ENCODE results near the gene CPM.

Gene CPM

DNA sequence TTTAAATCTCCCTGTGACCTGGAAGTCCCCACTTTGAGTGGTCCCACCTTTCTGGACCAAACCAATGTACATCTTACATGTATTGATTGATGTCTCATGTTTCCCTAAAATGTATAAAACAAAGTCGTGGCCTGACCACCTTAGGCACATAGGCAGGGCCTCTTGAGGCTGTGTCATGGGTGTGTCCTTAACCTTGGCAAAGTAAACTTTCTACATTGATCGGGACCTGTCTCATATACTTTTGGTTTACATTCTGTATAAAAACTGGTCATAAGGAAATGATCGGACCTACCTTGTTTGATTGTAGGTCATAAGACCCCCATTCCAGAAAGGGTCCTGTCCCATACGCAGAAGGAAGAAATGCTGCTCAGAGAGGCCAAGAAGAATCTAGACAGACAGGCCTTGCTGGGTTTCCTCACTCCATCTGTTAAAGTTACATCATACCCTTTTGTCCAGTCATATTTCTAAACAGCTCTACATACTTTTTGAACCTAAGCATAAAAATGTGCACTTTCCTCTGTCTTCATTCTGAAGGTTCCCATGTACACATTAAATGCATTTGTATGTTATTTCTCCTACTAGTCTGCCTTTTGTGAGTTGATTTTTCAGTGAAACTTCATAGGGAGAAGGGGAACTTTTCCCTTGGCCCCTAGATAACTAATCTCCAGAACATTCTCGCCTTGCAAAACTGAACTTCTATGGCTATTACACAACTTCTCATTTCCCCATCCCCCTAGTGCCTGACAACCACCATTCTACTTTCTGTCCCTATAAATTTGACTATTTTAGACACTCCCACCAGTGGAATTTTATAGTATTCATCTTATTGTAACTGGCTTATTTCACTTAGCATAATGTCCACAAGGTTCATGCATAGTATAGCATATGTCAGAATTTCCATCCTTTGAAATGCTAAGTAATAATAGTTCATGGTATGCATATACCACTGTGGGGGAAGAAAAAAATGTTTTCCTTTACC is 30.2 kb upstream of the CPM start (continued):
- no peak for TF ChIP-seq ESRRG (CRISPR knock-in tag; IDR thresholded peaks at IDR 0.05)

- TF ChIP-seq ZFP3 (CRISPR knock-in tag; IDR thresholded peaks at IDR 0.05) (no peak), CSDC2 (CRISPR knock-in tag; IDR thresholded peaks at IDR 0.05) (no peak), PATZ1 (CRISPR knock-in tag; IDR thresholded peaks at IDR 0.05; ENCODE audit: borderline replicate concordance) (no peak)
- TF ChIP-seq, protein P1, sequence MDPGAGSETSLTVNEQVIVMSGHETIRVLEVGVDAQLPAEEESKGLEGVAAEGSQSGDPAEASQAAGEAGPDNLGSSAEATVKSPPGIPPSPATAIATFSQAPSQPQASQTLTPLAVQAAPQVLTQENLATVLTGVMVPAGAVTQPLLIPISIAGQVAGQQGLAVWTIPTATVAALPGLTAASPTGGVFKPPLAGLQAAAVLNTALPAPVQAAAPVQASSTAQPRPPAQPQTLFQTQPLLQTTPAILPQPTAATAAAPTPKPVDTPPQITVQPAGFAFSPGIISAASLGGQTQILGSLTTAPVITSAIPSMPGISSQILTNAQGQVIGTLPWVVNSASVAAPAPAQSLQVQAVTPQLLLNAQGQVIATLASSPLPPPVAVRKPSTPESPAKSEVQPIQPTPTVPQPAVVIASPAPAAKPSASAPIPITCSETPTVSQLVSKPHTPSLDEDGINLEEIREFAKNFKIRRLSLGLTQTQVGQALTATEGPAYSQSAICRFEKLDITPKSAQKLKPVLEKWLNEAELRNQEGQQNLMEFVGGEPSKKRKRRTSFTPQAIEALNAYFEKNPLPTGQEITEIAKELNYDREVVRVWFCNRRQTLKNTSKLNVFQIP (CRISPR knock-in tag; IDR thresholded peaks at IDR 0.05; ENCODE audit: borderline replicate concordance, low read depth), result no peak
- TF ChIP-seq, protein P2, sequence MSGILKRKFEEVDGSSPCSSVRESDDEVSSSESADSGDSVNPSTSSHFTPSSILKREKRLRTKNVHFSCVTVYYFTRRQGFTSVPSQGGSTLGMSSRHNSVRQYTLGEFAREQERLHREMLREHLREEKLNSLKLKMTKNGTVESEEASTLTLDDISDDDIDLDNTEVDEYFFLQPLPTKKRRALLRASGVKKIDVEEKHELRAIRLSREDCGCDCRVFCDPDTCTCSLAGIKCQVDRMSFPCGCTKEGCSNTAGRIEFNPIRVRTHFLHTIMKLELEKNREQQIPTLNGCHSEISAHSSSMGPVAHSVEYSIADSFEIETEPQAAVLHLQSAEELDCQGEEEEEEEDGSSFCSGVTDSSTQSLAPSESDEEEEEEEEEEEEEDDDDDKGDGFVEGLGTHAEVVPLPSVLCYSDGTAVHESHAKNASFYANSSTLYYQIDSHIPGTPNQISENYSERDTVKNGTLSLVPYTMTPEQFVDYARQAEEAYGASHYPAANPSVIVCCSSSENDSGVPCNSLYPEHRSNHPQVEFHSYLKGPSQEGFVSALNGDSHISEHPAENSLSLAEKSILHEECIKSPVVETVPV (CRISPR knock-in tag; IDR thresholded peaks at IDR 0.05), result no peak
- no peak for ATAC-seq
These were observed 27.0 kb upstream of the CPM start for GRCh38 chr12:68959891-68960464.

GRCh38 chr12:68959143-68959858 is 26.3 kb upstream of the CPM start:
- TF ChIP-seq GLIS3 (CRISPR knock-in tag; IDR thresholded peaks at IDR 0.05), result no peak
- TF ChIP-seq ZC3H10 (CRISPR knock-in tag; IDR thresholded peaks at IDR 0.05), result no peak
- no peak for TF ChIP-seq ZFP30 (CRISPR knock-in tag; IDR thresholded peaks at IDR 0.05)
- no peak for TF ChIP-seq ZNF565 (CRISPR knock-in tag; conservative IDR thresholded peaks at IDR 0.05; ENCODE audit: low read depth)
- no peak for TF ChIP-seq SNAI2 (CRISPR knock-in tag; IDR thresholded peaks at IDR 0.05)
- ATAC-seq, result no peak

DNA sequence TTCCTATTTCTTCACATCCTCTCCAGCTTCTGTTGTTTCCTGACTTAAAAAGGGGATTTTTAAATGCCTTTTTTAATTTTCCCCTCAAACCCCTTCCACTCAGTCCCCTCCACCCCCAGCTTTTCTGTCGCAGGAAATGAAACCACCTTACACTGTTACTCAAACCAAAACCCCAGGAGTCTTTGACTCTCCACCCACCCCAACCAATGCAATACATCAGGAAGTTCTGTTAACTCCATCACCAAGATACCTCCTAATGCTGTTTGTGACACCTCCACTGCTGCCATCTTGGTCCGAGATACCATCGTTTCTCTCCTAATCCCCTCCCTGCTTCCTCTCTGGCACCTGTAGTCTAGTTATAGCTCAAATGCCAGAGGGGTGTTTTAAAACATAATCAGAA is 25.4 kb upstream of the CPM start:
- TF ChIP-seq TOX (CRISPR knock-in tag; IDR thresholded peaks at IDR 0.05; ENCODE audit: borderline replicate concordance) (no peak), ZC3H10 (CRISPR knock-in tag; IDR thresholded peaks at IDR 0.05) (no peak), CREB5 (CRISPR knock-in tag; IDR thresholded peaks at IDR 0.05; ENCODE audit: low read depth) (no peak)
- no peak for ATAC-seq

- no peak for ATAC-seq
- TF ChIP-seq ARNTL (CRISPR knock-in tag; IDR thresholded peaks at IDR 0.05; ENCODE audit: borderline replicate concordance, low read depth) (no peak), PATZ1 (CRISPR knock-in tag; IDR thresholded peaks at IDR 0.05; ENCODE audit: borderline replicate concordance) (no peak), RARB (CRISPR knock-in tag; IDR thresholded peaks at IDR 0.05) (no peak), CREB5 (CRISPR knock-in tag; IDR thresholded peaks at IDR 0.05; ENCODE audit: low read depth) (no peak), TCF4 (CRISPR knock-in tag; IDR thresholded peaks at IDR 0.05; ENCODE audit: borderline replicate concordance) (no peak), SNAI2 (CRISPR knock-in tag; IDR thresholded peaks at IDR 0.05) (no peak), ZNF565 (CRISPR knock-in tag; conservative IDR thresholded peaks at IDR 0.05; ENCODE audit: low read depth) (no peak), ESRRG (CRISPR knock-in tag; IDR thresholded peaks at IDR 0.05) (no peak)
- TF ChIP-seq, protein P1 (CRISPR knock-in tag; IDR thresholded peaks at IDR 0.05; ENCODE audit: borderline replicate concordance, low read depth), result no peak
These were observed 24.3 kb upstream of the CPM start for GRCh38 chr12:68957273-68957672.
